Stimulated activated memory B cell treated with anti-CD40 and anti-IgM and Interleukin-4, amounts not matched to agents 10 μg/mL and 1 μg/mL and 100 μg/mL, for 72 hours (primary cell): ENCODE results near the gene SPTBN4.

Experiments
- ATAC-seq: fragments of 150-1000 bp; cut with Tn5 transposase; 2 replicates; pipeline ENCODE4 v1.10.0; 2021
- H3K27ac Mint-ChIP-seq: one replicate; pipeline ENCODE4 v1.8.0; 2022; ENCODE audit warnings: mild to moderate bottlenecking, mixed read lengths
- H3K27me3 Mint-ChIP-seq: one replicate; pipeline ENCODE4 v1.8.0; 2022; ENCODE audit warnings: mixed read lengths
- H3K36me3 Mint-ChIP-seq: one replicate; pipeline ENCODE4 v1.8.0; 2022; ENCODE audit warnings: mixed read lengths
- H3K4me1 Mint-ChIP-seq: one replicate; pipeline ENCODE4 v1.8.0; 2022; ENCODE audit warnings: mixed read lengths
- H3K4me3 Mint-ChIP-seq: one replicate; pipeline ENCODE4 v1.8.0; 2022; ENCODE audit warnings: mild to moderate bottlenecking, moderate library complexity, mixed read lengths
- H3K9me3 Mint-ChIP-seq: one replicate; pipeline ENCODE4 v1.8.0; 2022; ENCODE audit warnings: mixed read lengths

Gene SPTBN4

GRCh38 chr19:40597329-40597838, 130.6 kb downstream of the SPTBN4 start:
- Mint-ChIP-seq H3K4me1 (peaks cover 56% of the 10 kb centered on the region), H3K9me3 (no peaks in the 10 kb centered on the region), H3K4me3 (no peak overlapping the region), H3K27ac (no peak overlapping the region), H3K27me3 (peaks cover 62% of the 10 kb centered on the region), H3K36me3 (no peaks in the 10 kb centered on the region)
- no peak for ATAC-seq

GRCh38 chr19:40598121-40598917, 131.5 kb downstream of the SPTBN4 start:
- Mint-ChIP-seq H3K27ac (no peak overlapping the region), H3K4me1 (peaks cover 65% of the 10 kb centered on the region)

GRCh38 chr19:40598918-40599307, 132.1 kb downstream of the SPTBN4 start:
- ATAC-seq: no peak
- peaks cover 71% of the 10 kb centered on the region for H3K4me1 Mint-ChIP-seq
- peaks cover 62% of the 10 kb centered on the region for H3K27me3 Mint-ChIP-seq
- H3K4me3 Mint-ChIP-seq: no peak overlapping the region
- no peaks in the 10 kb centered on the region for H3K36me3 Mint-ChIP-seq
- no peak overlapping the region for H3K27ac Mint-ChIP-seq
- H3K9me3 Mint-ChIP-seq: no peaks in the 10 kb centered on the region

More at GRCh38 chr19:40598121-40598917, 131.5 kb downstream of the SPTBN4 start:
- Mint-ChIP-seq H3K4me3 (no peak overlapping the region), H3K36me3 (no peaks in the 10 kb centered on the region), H3K9me3 (no peaks in the 10 kb centered on the region), H3K27me3 (peaks cover 62% of the 10 kb centered on the region)
- peak; percentile 74 for ATAC-seq

- Mint-ChIP-seq H3K9me3 (peaks cover 2% of the 10 kb centered on the region), H3K4me1 (peaks cover 71% of the 10 kb centered on the region), H3K36me3 (no peaks in the 10 kb centered on the region), H3K27ac (no peak overlapping the region), H3K27me3 (peaks cover 62% of the 10 kb centered on the region), H3K4me3 (peak overlapping the region; percentile 9)
- ATAC-seq: no peak
These were observed 132.6 kb downstream of the SPTBN4 start for GRCh38 chr19:40599331-40599901.

GRCh38 chr19:40599902-40600569, 133.2 kb downstream of the SPTBN4 start:
- H3K9me3 Mint-ChIP-seq: peaks cover 2% of the 10 kb centered on the region
- no peaks in the 10 kb centered on the region for H3K36me3 Mint-ChIP-seq
- peaks cover 71% of the 10 kb centered on the region for H3K4me1 Mint-ChIP-seq
- H3K27ac Mint-ChIP-seq: no peak overlapping the region
- no peak for ATAC-seq
- H3K4me3 Mint-ChIP-seq: peak overlapping the region; percentile 9
- peaks cover 62% of the 10 kb centered on the region for H3K27me3 Mint-ChIP-seq

- H3K9me3 Mint-ChIP-seq: peaks cover 2% of the 10 kb centered on the region
- peaks cover 76% of the 10 kb centered on the region for H3K4me1 Mint-ChIP-seq
- H3K4me3 Mint-ChIP-seq: peak overlapping the region; percentile 24
- H3K36me3 Mint-ChIP-seq: no peaks in the 10 kb centered on the region
- H3K27me3 Mint-ChIP-seq: peaks cover 62% of the 10 kb centered on the region
- no peak overlapping the region for H3K27ac Mint-ChIP-seq
- no peak for ATAC-seq
These were observed 133.9 kb downstream of the SPTBN4 start for GRCh38 chr19:40600570-40601133.

GRCh38 chr19:40601134-40601974, 134.6 kb downstream of the SPTBN4 start, which contains the start of gene LTBP4:
TSS of gene LTBP4 (plus strand) at chr19:40601369. CDS start at chr19:40601388, 19 bp downstream.
- Mint-ChIP-seq H3K27ac (no peak within 1 kb of the TSS), H3K9me3 (peaks cover 2% of the 10 kb centered on the region), H3K36me3 (no peaks in the 10 kb centered on the region), H3K4me3 (peak within 1 kb of the TSS; percentile 24), H3K27me3 (peaks cover 56% of the 10 kb centered on the region), H3K4me1 (peaks cover 80% of the 10 kb centered on the region)
- ATAC-seq: no peak

GRCh38 chr19:40603071-40603388, 136.2 kb downstream of the SPTBN4 start:
- H3K36me3 Mint-ChIP-seq: no peaks in the 10 kb centered on the region
- no peak overlapping the region for H3K27ac Mint-ChIP-seq
- H3K4me3 Mint-ChIP-seq: no peak overlapping the region
- peaks cover 40% of the 10 kb centered on the region for H3K27me3 Mint-ChIP-seq
- H3K9me3 Mint-ChIP-seq: peaks cover 2% of the 10 kb centered on the region
- H3K4me1 Mint-ChIP-seq: peaks cover 76% of the 10 kb centered on the region
- ATAC-seq: no peak

- peak; percentile 87 for ATAC-seq
- peaks cover 34% of the 10 kb centered on the region for H3K27me3 Mint-ChIP-seq
- peak overlapping the region; percentile 77 for H3K4me3 Mint-ChIP-seq
- H3K4me1 Mint-ChIP-seq: peaks cover 76% of the 10 kb centered on the region
- H3K9me3 Mint-ChIP-seq: peaks cover 2% of the 10 kb centered on the region
- peak overlapping the region; percentile 57 for H3K27ac Mint-ChIP-seq
- no peaks in the 10 kb centered on the region for H3K36me3 Mint-ChIP-seq
These were observed 136.8 kb downstream of the SPTBN4 start for GRCh38 chr19:40603389-40604170.

GRCh38 chr19:40604171-40604646, 137.4 kb downstream of the SPTBN4 start:
- peak overlapping the region; percentile 57 for H3K27ac Mint-ChIP-seq
- H3K9me3 Mint-ChIP-seq: peaks cover 2% of the 10 kb centered on the region
- H3K4me1 Mint-ChIP-seq: peaks cover 75% of the 10 kb centered on the region
- no peaks in the 10 kb centered on the region for H3K36me3 Mint-ChIP-seq
- H3K27me3 Mint-ChIP-seq: peaks cover 28% of the 10 kb centered on the region
- H3K4me3 Mint-ChIP-seq: peak overlapping the region; percentile 77
- no peak for ATAC-seq

GRCh38 chr19:40604647-40605215, 137.9 kb downstream of the SPTBN4 start:
- H3K4me1 Mint-ChIP-seq: peaks cover 72% of the 10 kb centered on the region
- peaks cover 23% of the 10 kb centered on the region for H3K27me3 Mint-ChIP-seq
- no peak for ATAC-seq
- peak overlapping the region; percentile 77 for H3K4me3 Mint-ChIP-seq
- no peaks in the 10 kb centered on the region for H3K36me3 Mint-ChIP-seq
- peak overlapping the region; percentile 76 for H3K27ac Mint-ChIP-seq
- H3K9me3 Mint-ChIP-seq: peaks cover 2% of the 10 kb centered on the region

- H3K4me3 Mint-ChIP-seq: peak overlapping the region; percentile 77
- H3K9me3 Mint-ChIP-seq: peaks cover 2% of the 10 kb centered on the region
- peaks cover 75% of the 10 kb centered on the region for H3K4me1 Mint-ChIP-seq
- peak overlapping the region; percentile 76 for H3K27ac Mint-ChIP-seq
- no peaks in the 10 kb centered on the region for H3K36me3 Mint-ChIP-seq
- peaks cover 16% of the 10 kb centered on the region for H3K27me3 Mint-ChIP-seq
- ATAC-seq: peak; percentile 72
These were observed 138.6 kb downstream of the SPTBN4 start for GRCh38 chr19:40605216-40605971.
